Stimulated activated CD4-positive, alpha-beta T cell treated with anti-CD3 and anti-CD28 coated beads, Interleukin-12 subunit alpha, Interleukin-12 subunit beta, amount 100 ng/mL, for 4 hours (primary cell): Measurements from ENCODE around the gene RUNDC3A.

ENCODE experiments used
- DNase-seq: peaks from one replicate; pipeline ENCODE4 v3.0.0-alpha.2; 2020

The RUNDC3A gene

GRCh38 chr17:44308320-44308818 is at the start of gene RUNDC3A:
TSS of gene RUNDC3A (plus strand) at chr17:44308601. CDS start at chr17:44308833, 232 bp downstream.
- DNase-seq, result peak; percentile 84

DNA sequence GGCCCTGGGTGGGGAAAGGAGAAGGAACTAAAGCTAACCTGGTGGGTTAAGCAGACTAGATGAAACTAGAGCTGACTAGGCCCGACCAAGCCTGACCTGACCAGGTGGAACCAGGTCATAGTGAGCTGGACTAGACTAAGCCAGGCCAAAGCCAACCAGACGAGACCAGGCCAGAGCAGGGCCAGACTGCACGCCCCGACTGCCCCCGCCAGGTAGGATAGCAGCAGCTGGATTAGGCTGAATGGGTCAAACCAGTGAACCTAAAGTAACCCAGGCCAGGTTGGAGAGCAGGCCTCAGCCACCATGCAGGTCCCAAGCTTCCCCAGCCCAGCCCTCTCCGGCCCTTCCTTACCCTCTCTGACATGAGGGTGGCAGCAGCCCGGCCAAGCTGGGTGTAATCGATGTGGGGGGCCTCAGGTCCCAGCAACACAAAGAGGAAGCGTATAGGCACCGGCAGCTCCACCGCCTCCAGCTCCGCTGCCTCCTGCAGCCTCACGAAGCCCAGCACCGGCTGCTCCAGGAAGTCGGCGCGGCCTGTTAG is 49.5 kb upstream of the RUNDC3A start:
- DNase-seq, result no peak

GRCh38 chr17:44260296-44260695 is 48.1 kb upstream of the RUNDC3A start:
- DNase-seq, result no peak

GRCh38 chr17:44262654-44263225 is 45.7 kb upstream of the RUNDC3A start:
- DNase-seq, result no peak

GRCh38 chr17:44263345-44263902 is 45.0 kb upstream of the RUNDC3A start:
- no peak for DNase-seq

GRCh38 chr17:44266402-44267164 is 41.8 kb upstream of the RUNDC3A start:
- no peak for DNase-seq

DNA sequence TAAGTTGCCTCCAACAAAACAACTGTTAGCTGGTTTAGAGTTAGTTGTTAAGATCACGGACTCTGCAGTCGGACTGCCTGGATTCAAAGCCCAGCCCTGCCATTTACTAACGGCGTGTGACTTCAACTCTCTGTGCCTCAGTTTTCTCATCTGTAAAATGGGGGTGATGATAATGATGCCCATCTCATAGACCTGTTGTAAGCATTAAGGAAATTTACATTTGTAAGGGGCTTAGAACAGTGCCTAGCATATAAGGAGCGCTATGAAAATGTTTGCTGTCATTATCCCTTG is 41.3 kb upstream of the RUNDC3A start:
- DNase-seq, result no peak

GRCh38 chr17:44267818-44268490 is 40.4 kb upstream of the RUNDC3A start, which contains the start of gene SLC4A1:
TSS of gene SLC4A1 (minus strand) at chr17:44268135. CDS start at chr17:44262866, 5,269 bp downstream.
- no peak for DNase-seq

DNA sequence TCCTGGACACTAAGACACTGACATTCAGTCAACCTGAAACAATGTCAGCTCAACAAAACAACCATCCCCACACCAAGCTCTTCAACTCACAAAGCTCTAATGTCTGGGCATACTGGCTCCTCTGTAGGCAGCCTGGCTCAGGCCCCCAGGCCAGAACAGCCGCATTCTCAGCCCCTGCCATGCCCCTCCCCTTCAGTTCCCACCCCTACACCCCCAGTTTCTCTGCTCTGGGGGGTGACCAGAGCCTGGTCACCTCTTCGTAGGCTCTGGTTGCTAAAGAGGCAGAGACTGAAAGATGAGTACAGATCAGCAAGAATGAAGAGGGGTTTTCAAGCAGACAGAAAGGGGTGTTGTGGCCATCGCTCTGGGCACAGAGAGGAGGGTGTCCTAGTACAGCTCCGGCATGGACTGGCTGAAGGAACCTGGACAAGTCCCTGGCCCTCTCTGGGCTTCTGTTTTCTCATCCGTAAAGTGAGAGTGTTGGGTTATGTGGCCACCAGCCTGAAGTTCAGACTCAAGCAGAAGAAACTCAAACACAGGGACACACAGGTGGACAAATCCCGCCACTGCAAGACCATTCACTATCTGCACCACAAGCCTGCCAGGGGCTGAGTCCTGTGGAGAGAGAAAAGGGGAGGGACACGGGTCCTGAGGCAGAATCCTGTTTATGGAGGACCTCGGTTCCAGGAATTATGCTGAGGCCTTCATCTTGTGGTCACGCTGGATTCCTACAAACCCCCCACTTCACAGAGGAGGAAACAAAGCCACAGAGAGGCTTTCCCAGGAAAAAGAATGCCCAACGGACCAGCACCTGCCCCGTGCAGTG is 39.5 kb upstream of the RUNDC3A start:
- DNase-seq, result no peak

GRCh38 chr17:44269535-44270240 is 38.7 kb upstream of the RUNDC3A start:
- no peak for DNase-seq

DNA sequence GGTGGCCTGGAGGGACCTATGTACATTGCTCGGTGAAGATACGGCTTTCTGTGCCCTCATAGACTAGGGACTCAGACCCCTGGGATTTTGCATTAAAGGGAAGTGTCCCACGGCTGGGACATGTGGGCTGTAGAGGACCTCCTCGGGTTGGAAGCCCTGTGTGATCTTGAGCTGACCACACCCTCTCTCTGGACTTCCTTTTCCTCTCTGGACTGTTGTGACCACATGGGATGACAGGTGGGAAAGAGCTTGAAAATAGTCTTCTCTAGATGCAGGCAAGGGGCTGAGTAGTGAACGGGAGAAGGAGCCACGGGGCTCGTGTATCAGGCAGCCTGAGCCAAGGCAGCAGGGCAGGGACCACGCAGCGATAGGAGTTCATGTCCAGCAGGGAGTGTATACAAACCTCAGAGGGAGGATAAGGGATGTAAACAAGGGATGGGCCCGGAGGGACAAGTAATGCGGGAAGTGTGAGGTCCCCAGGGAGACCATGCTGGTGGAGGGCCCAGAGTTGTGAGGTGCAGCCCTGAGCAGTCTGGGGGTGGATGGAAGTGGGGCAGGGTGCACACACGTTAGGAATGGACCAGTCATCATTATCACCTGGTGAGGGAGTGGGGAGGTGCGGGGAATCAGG is 36.0 kb upstream of the RUNDC3A start:
- DNase-seq, result no peak

DNA sequence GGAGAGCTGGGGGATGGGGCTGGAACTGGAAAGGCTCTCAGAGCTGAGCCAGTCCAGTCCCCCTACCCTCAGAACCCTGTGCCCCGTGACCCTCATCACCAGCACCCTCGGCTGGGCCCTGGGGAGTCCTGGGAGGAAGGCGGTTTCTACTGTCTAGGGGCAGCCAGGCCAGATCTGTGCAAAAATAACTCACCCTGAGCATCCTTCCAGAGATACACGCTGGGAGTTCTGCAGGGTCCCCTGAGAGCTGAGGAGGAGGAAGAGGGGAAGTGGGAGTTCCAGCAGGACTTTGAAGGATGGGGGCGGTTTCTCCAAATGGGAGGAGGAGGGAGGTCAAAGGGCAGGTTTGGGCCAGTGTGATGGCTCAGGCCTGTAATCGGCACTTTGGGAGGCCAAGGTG is 35.4 kb upstream of the RUNDC3A start:
- no peak for DNase-seq

DNA sequence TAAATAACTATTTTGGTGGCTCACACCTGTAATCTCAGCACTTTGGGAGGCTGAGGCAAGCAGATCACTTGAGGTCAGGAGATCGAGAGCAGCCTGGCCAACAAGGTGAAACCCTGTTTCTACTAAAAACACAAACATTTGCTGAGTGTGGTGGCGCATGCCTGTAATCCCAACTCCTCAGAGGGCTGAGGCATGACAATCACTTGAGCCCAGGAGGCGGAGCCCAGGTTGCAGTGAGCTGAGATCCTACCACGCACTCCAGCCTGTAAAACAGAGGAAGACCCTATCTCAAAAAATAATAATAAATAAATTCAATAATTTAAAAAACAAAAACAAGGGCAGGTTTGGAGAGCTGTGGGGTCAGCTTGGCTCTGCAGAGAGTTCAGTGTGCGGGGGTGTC is 34.8 kb upstream of the RUNDC3A start:
- no peak for DNase-seq

GRCh38 chr17:44277976-44278375 is 30.4 kb upstream of the RUNDC3A start:
- DNase-seq, result no peak

DNA sequence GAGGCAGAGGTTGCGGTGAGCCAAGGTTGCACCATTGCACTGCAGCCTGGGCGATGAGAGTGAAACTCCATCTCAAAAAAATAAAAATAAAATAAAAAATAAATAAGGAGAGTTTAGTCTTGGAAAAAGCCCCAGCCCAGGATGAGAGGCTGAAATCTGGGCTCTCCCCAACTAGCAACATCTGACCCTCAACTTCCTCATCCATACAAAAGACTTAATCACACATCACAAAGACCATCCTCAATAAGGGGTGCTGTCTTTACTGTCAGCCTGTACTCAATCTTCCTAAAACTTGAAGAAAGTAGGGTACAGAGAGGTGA is 29.1 kb upstream of the RUNDC3A start:
- no peak for DNase-seq

DNA sequence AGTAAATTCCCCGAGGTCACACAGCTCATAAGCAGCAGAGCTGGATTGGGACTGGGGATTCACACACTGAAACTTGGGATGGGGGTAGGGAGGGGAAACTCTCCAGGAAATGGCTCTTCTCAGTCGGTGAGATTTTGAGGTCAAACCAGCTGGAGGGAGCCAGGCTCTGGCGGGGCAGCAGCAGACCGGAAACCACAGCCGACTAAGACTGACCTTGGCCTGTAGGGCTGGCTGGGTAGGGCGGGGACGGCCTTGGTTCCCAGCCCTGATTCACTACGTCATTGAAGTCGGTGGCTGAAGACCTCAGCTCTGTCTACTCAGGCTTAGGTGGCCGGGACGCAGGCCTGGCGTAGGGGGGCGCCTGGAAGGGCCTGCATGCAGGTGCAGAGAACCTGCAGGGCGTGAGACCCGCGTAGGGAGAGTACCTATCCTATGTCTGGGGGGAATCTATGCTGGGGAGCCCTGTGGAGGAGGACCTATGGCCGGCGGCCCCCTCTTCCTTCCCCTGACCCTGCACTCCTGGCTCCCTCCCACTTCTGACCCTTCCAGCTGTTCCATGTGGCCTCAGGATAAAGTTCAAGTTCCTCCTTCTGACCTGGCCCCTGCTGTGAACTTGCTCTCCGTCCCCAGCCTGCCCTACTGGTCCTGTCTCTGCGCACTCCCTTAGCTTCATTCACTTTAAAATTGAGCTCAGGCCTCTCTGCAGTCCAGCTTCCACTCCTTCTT is 28.6 kb upstream of the RUNDC3A start:
- no peak for DNase-seq

DNA sequence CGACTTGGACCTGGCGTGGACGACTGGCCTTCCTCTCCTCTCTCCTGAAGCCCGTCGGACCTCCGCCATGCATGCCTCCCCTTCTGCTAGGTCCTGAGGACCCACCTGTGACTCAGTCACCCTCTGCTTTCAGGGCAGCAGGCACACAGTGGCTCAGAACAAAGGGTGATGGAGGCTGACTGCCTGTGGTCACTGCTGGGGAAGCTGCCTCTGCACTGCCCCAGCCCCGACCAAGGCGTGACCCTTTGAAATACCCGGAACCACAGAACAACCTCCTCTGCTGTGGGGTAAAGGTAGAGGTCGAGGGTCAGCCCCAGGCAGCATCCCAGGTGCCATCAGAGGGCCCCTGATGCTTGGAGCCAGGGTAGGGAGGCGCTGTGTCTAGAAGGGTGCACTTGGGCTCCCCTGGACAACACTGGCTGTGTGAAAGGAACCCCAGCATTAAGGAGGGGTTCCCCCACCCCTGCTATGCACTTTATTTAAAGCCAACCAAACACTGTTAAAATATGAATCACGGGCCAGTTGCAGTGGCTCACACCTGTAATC is 27.9 kb upstream of the RUNDC3A start:
- DNase-seq, result no peak

GRCh38 chr17:44281570-44281969 is 26.8 kb upstream of the RUNDC3A start:
- DNase-seq, result no peak

GRCh38 chr17:44282264-44282663 is 26.1 kb upstream of the RUNDC3A start:
- DNase-seq, result no peak

DNA sequence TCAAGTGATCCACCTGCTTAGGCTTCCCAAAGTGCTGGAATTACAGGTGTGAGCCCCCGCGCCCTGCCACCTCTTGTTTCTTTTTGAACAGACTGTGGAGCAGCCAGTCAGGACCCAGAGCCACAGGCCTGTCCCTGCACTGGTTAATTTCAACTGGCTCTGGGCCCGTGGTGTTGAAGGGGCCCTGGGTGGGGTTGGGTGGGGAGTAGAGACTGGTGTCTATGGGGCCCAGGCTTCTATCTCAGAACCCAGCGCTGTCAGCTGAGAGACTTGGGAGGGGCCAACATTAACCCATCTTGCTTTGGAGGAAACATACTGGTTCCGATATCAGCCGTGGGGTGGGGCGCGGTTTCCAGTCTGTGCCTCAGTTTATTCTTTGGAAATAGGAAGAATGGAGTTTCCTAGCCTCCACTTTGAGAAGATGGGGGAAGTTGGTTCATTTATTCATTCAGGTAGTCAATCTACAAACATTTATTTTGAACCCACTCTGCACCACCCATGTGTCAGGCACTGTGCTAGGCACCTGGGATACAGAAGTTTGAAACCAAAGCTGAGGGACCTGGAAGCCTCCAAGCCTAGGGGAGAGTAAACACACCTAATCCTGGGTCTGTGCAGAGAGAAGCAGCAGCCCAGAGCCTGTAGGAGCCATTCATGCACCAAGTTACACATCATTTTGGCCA is 24.9 kb upstream of the RUNDC3A start:
- no peak for DNase-seq
